T-cell (primary cell): ENCODE data around the gene PLCB1. TPM values are rescaled to one million over a fixed set of nuclear protein-coding genes. Genes with fewer than 3 reads are reported as not detected.

ENCODE experiments used
- ATAC-seq, 4 experiments: fragments of 200-7000 bp in 3 of 4; fragments of 150-1000 bp in 1 of 4; cut with Tn5 transposase; replicated peaks in 1 of 4; 1 replicate in 3 of 4; 2 replicates in 1 of 4; pipeline ENCODE4 v1.10.0; 2021; ENCODE audit warnings: moderate library complexity in 3 of 4, mild to moderate bottlenecking in 2 of 4, moderate number of reproducible peaks in 1 of 4
- CTCF ChIA-PET, 2 donors: fragments of 300-600 bp; sonication (Branson Sonifier 250); formaldehyde crosslinking; loops; one replicate each; lab custom pipeline; 2022; ENCODE audit warnings: antibody characterized with exemption in 2 of 2; lab: Charles Lee
- POLR2A ChIA-PET, 2 donors: fragments of 300-600 bp; sonication (Branson Sonifier 250); formaldehyde crosslinking; loops; one replicate each; lab custom pipeline; 2022; ENCODE audit warnings: antibody characterized with exemption in 2 of 2; lab: Charles Lee
- DNase-seq, 35 experiments: peaks; one replicate each; pipeline versions ENCODE4 v3.0.0 to v3.0.0-alpha.2; 2013 to 2023
- H3K27ac ChIP-seq: one replicate; pipeline ENCODE4 v1.5.1; 2013; ENCODE audit warnings: low read length
- H3K27me3 ChIP-seq, 2 experiments: replicated peaks in 1 of 2; 1 replicate in 1 of 2; 2 replicates in 1 of 2; pipeline versions ENCODE4 v1.6.1 to v1.7.0; 2013; ENCODE audit warnings: low read length in 1 of 2, mixed read lengths in 1 of 2; ENCODE audit not compliant: control insufficient read depth in 2 of 2, insufficient read depth in 2 of 2; ENCODE audit errors: extremely low read depth in 1 of 2
- H3K36me3 ChIP-seq, 2 donors: 1 replicate in 1 of 2; 2 replicates in 1 of 2; pipeline versions ENCODE4 v1.6.1 to v1.7.0; 2013; ENCODE audit warnings: low read length in 1 of 2; ENCODE audit not compliant: control insufficient read depth in 2 of 2, insufficient read depth in 1 of 2; ENCODE audit errors: extremely low read depth in 1 of 2
- H3K4me1 ChIP-seq, 2 experiments: 1 replicate in 1 of 2; 2 replicates in 1 of 2; pipeline versions ENCODE4 v1.6.1 to v1.7.0; 2013; ENCODE audit warnings: low read length in 2 of 2, mixed read lengths in 1 of 2; ENCODE audit not compliant: insufficient read depth in 2 of 2, control insufficient read depth in 1 of 2; ENCODE audit errors: extremely low read depth in 1 of 2
- H3K4me3 ChIP-seq, 2 donors: 1 replicate in 1 of 2; 2 replicates in 1 of 2; pipeline versions ENCODE4 v1.5.1 to v1.7.0; 2013; ENCODE audit warnings: mild to moderate bottlenecking in 2 of 2, low read length in 1 of 2, moderate library complexity in 1 of 2; ENCODE audit not compliant: control insufficient read depth in 1 of 2; ENCODE audit errors: extremely low read depth in 1 of 2
- H3K9me3 ChIP-seq: 2 replicates; pipeline ENCODE4 v1.7.0; 2013
- H3K27ac Mint-ChIP-seq, 2 donors: one replicate each; pipeline ENCODE4 v1.8.0; 2020 to 2021; ENCODE audit warnings: mild to moderate bottlenecking in 2 of 2, mixed read lengths in 2 of 2
- H3K27me3 Mint-ChIP-seq, 2 donors: one replicate each; pipeline ENCODE4 v1.8.0; 2021 to 2022; ENCODE audit warnings: mixed read lengths in 2 of 2
- H3K36me3 Mint-ChIP-seq: one replicate; pipeline ENCODE4 v1.8.0; 2021; ENCODE audit warnings: mixed read lengths
- H3K4me1 Mint-ChIP-seq, 3 donors: one replicate each; pipeline ENCODE4 v1.8.0; 2020 to 2022; ENCODE audit warnings: mixed read lengths in 3 of 3, mild to moderate bottlenecking in 1 of 3
- H3K4me3 Mint-ChIP-seq, 3 donors: one replicate each; pipeline ENCODE4 v1.8.0; 2020 to 2022; ENCODE audit warnings: mild to moderate bottlenecking in 3 of 3, mixed read lengths in 3 of 3, moderate library complexity in 3 of 3
- H3K9me3 Mint-ChIP-seq, 3 donors: one replicate each; pipeline ENCODE4 v1.8.0; 2020 to 2022; ENCODE audit warnings: mixed read lengths in 3 of 3
- WGBS: methylation state at CpG from one replicate; pipeline ENCODE4 v1.1.5; 2013; ENCODE audit warnings: missing lambda C conversion rate; ENCODE audit not compliant: insufficient coverage; 5-methylcytosine and 5-hydroxymethylcytosine counted together
- total RNA-seq, 35 experiments: library from RNA in 6 of 35; stranded (reverse) in 6 of 35; fragments of 120-200 nt in 1 of 35; gene quantifications; one replicate each; pipeline versions ENCODE4 v1.2.1 to v1.2.4 and lab custom pipeline; 2013 to 2026

The PLCB1 gene
- total RNA-seq, 5 donors from 2014 or later (not counting 1 experiment from before 2014, with no cell fraction given) = 3.3 to 15.1 (median 7.4) TPM

DNA sequence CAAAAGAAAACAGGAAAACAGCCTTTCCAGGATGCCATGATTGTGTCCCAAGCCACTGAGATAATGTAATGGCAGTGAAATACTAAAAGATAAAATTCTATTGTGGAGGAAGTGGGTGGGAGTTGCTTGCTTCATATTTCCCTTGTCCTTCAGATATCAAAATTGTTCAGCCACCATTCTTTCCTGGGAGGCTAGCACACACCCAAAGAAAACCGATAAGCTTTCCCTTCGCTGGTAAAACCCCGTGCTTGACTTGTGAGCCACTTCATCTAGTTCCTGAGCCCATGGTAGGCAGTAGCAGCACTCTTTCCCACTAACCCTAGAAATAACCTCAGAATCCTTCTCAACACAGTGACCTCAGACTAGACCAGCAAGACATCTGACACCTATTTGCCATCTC, 579.4 kb downstream of the PLCB1 start:
- CTCF ChIA-PET = no interaction called here
- no peaks in the 10 kb centered on the region for H3K36me3 Mint-ChIP-seq
- DNase-seq (no peak), ATAC-seq (no peak)
- no peaks in the 10 kb centered on the region for H3K27me3 Mint-ChIP-seq
- no peaks in the 10 kb centered on the region for H3K4me1 ChIP-seq
- 90% methylated on average over 3 of the region's 3 CpGs for WGBS
- no peak overlapping the region for H3K27ac ChIP-seq
- no peaks in the 10 kb centered on the region for H3K9me3 Mint-ChIP-seq
- H3K4me3 ChIP-seq = no peak overlapping the region
- POLR2A ChIA-PET = no interaction called here
- H3K9me3 ChIP-seq = no peaks in the 10 kb centered on the region
- no peaks in the 10 kb centered on the region for H3K4me1 Mint-ChIP-seq
- no peak overlapping the region for H3K27ac Mint-ChIP-seq
- H3K27me3 ChIP-seq = no peaks in the 10 kb centered on the region
- H3K36me3 ChIP-seq = no peaks in the 10 kb centered on the region
- no peak overlapping the region for H3K4me3 Mint-ChIP-seq

DNA sequence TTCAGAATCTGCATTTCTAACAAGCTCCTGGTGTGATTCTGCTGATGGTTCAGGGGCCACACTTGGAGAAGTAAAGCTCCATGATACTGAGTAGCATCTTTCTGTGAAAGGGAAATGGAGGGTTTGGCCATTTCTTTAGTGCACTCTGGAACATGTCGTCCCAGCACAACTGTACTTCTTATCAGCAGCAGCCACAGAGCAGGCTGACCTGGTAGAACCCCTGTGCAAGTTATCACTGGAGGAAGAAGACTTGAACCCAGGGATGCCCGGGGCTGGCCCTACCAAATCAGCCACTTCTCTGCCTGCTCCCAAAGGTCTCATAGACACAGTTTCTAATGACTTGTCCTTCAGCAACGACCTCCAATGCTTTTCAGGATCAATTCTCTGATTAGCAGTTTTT, 582.1 kb downstream of the PLCB1 start:
- 70% methylated on average over 2 of the region's 3 CpGs for WGBS
- CTCF ChIA-PET = interaction anchor here in 1 of 2 donors (2.1 kb wide), 1 partner anchor 8 kb away, joined by 9 read pairs; no protein-coding TSS in a partner anchor
- no peak overlapping the region for H3K27ac Mint-ChIP-seq
- Histone ChIP-seq H3K4me1 (no peaks in the 10 kb centered on the region), H3K4me3 (no peak overlapping the region), H3K9me3 (no peaks in the 10 kb centered on the region), H3K27ac (no peak overlapping the region), H3K36me3 (no peaks in the 10 kb centered on the region), H3K27me3 (no peaks in the 10 kb centered on the region)
- H3K36me3 Mint-ChIP-seq = no peaks in the 10 kb centered on the region
- H3K4me1 Mint-ChIP-seq = no peaks in the 10 kb centered on the region
- no peak for DNase-seq
- POLR2A ChIA-PET = no interaction called here
- H3K9me3 Mint-ChIP-seq = no peaks in the 10 kb centered on the region
- no peak for ATAC-seq
- no peaks in the 10 kb centered on the region for H3K27me3 Mint-ChIP-seq
- H3K4me3 Mint-ChIP-seq = no peak overlapping the region

DNA sequence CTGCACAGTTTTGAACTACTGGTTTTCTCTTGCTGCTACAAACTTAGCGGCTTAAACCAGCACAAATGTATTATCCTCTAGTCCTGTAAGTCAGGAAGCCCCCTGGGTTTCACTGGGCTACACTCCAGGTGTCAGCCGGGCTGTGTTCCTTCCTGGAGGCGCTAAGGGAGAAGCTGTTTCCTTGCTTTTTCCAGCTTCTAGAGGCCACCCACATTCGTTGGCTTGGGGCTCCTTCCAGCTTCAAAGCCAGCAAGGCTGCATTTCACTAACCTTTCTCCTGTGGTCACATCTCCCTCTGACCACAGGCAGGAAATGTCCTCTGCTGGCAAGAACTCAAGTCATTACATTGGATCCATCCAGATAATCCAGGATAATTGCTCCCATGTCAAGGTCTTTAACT, 586.2 kb downstream of the PLCB1 start:
- CTCF ChIA-PET = interaction anchor here (0.9 to 1.0 kb wide), 3 partner anchors 673 to 782 kb away, joined by 3 to 6 read pairs (median 3); no protein-coding TSS in a partner anchor

GRCh38 chr20:8720089-8720488, 588.0 kb downstream of the PLCB1 start:
- DNase-seq (no peak), ATAC-seq (no peak)
- H3K4me3 Mint-ChIP-seq = no peak overlapping the region
- H3K4me1 Mint-ChIP-seq = no peaks in the 10 kb centered on the region
- Histone ChIP-seq H3K27ac (no peak overlapping the region), H3K4me1 (no peaks in the 10 kb centered on the region), H3K4me3 (no peak overlapping the region), H3K27me3 (no peaks in the 10 kb centered on the region), H3K36me3 (no peaks in the 10 kb centered on the region), H3K9me3 (no peaks in the 10 kb centered on the region)
- H3K9me3 Mint-ChIP-seq = no peaks in the 10 kb centered on the region
- CTCF ChIA-PET = interaction anchor here (0.9 to 4.5 kb wide), 7 partner anchors 589 to 784 kb away, joined by 3 to 90 read pairs (median 4); partner anchors contain the start of gene PLCB1 (in 1 of the 2)
- WGBS = 100% methylated on average over 2 of the region's 4 CpGs
- no peak overlapping the region for H3K27ac Mint-ChIP-seq
- H3K36me3 Mint-ChIP-seq = no peaks in the 10 kb centered on the region
- H3K27me3 Mint-ChIP-seq = no peaks in the 10 kb centered on the region
- POLR2A ChIA-PET = no interaction called here

More for the DNA sequence above, 586.2 kb downstream of the PLCB1 start:
- H3K27ac Mint-ChIP-seq = no peak overlapping the region
- H3K9me3 Mint-ChIP-seq = no peaks in the 10 kb centered on the region
- H3K4me1 Mint-ChIP-seq = no peaks in the 10 kb centered on the region
- POLR2A ChIA-PET = no interaction called here
- H3K27me3 ChIP-seq = no peaks in the 10 kb centered on the region
- H3K27me3 Mint-ChIP-seq = no peaks in the 10 kb centered on the region
- DNase-seq (no peak), ATAC-seq (no peak)
- no peak overlapping the region for H3K4me3 Mint-ChIP-seq
- no peaks in the 10 kb centered on the region for H3K9me3 ChIP-seq
- no peaks in the 10 kb centered on the region for H3K4me1 ChIP-seq
- no peak overlapping the region for H3K27ac ChIP-seq
- WGBS = 90% methylated on average over 2 of the region's 4 CpGs
- no peak overlapping the region for H3K4me3 ChIP-seq
- H3K36me3 ChIP-seq = no peaks in the 10 kb centered on the region
- no peaks in the 10 kb centered on the region for H3K36me3 Mint-ChIP-seq

- no peaks in the 10 kb centered on the region for H3K4me1 Mint-ChIP-seq
- CTCF ChIA-PET = interaction anchor here (0.7 to 4.5 kb wide), 17 partner anchors 7 to 786 kb away, joined by 3 to 90 read pairs (median 6); partner anchors contain the start of gene PLCB1 (in 1 of the 2)
- Histone ChIP-seq H3K27me3 (no peaks in the 10 kb centered on the region), H3K36me3 (no peaks in the 10 kb centered on the region), H3K4me1 (no peaks in the 10 kb centered on the region), H3K9me3 (no peaks in the 10 kb centered on the region), H3K4me3 (no peak overlapping the region), H3K27ac (no peak overlapping the region)
- no peaks in the 10 kb centered on the region for H3K36me3 Mint-ChIP-seq
- H3K9me3 Mint-ChIP-seq = no peaks in the 10 kb centered on the region
- peak in 1 of 4 experiments; percentile 26 for ATAC-seq
- WGBS = 0% methylated on average over 1 of the region's 5 CpGs
- no peaks in the 10 kb centered on the region for H3K27me3 Mint-ChIP-seq
- no peak overlapping the region for H3K27ac Mint-ChIP-seq
- POLR2A ChIA-PET = interaction anchor here in 1 of 2 donors (0.6 kb wide), 1 partner anchor 573 kb away, joined by 7 read pairs; no protein-coding TSS in a partner anchor
- peak in 5 of 35 experiments; percentile 1 to 46 (median 5) for DNase-seq
- no peak overlapping the region for H3K4me3 Mint-ChIP-seq
Measured at GRCh38 chr20:8721098-8721497, 589.0 kb downstream of the PLCB1 start.

- Mint-ChIP-seq H3K4me1 (no peaks in the 10 kb centered on the region), H3K9me3 (no peaks in the 10 kb centered on the region), H3K4me3 (no peak overlapping the region), H3K27ac (no peak overlapping the region), H3K27me3 (no peaks in the 10 kb centered on the region), H3K36me3 (no peaks in the 10 kb centered on the region)
- H3K4me1 ChIP-seq = no peaks in the 10 kb centered on the region
- DNase-seq (peak in 14 of 35 experiments; percentile 1 to 69 (median 9)), ATAC-seq (peak in 2 of 4 experiments; percentile 48 to 57)
- H3K27ac ChIP-seq = no peak overlapping the region
- no peaks in the 10 kb centered on the region for H3K36me3 ChIP-seq
- no peak overlapping the region for H3K4me3 ChIP-seq
- WGBS = 100% methylated on average over 1 of the region's 8 CpGs
- ChIA-PET POLR2A (interaction anchor here in 1 of 2 donors (0.7 kb wide), 1 partner anchor 678 kb away, joined by 3 read pairs; no protein-coding TSS in a partner anchor), CTCF (interaction anchor here (0.6 to 4.5 kb wide), 40 partner anchors 8 to 788 kb away, joined by 3 to 90 read pairs (median 4); partner anchors contain the start of genes HAO1 (in 1 of the 2) and PLCB1 (in 1 of the 2))
- H3K9me3 ChIP-seq = no peaks in the 10 kb centered on the region
- no peaks in the 10 kb centered on the region for H3K27me3 ChIP-seq
Measured at GRCh38 chr20:8722277-8722928, 590.3 kb downstream of the PLCB1 start.
